ENCODE results near the gene SPATA2L. TPM values are rescaled to one million over a fixed set of nuclear protein-coding genes. Genes with fewer than 3 reads are reported as not detected.

The SPATA2L gene
- polyA plus RNA-seq, 1 donor (not counting 4 experiments of a cell fraction or from before 2014, with no cell fraction given), result 1.7 TPM

DNA sequence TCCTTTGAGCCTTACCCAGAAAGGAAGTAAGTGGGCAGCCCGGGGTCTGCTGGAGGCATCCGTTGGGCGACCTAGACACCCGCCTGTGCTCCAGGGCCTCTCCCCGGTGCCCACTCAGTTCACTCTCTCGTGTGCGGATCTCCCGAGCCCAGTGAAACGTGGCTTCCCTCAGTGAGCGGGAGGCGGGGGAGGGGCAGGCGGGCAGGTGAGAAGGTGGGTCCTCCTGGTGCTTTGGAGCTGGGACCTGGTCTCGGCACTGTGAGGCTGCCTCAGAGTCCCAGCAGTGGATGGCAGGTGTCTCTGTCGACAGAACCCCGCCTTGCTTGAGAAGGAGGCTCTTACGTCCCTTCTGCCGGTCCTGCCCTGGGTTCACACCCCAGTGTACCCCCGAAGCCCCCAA, 27.8 kb upstream of the SPATA2L start:
- no peak for FAIRE-seq
- Histone ChIP-seq H4K20me1 (ENCODE audit: control insufficient read depth, extremely low read depth, insufficient read depth, low read length) (no peaks in the 10 kb centered on the region), H3K79me2 (ENCODE audit: control insufficient read depth, insufficient read depth, low read length) (peaks cover 4% of the 10 kb centered on the region), H3K4me2 (ENCODE audit: control insufficient read depth, extremely low read depth, insufficient read depth, low read depth, low read length) (no peak overlapping the region), H3K4me3 (ENCODE audit: control insufficient read depth in 2 of 3, extremely low read depth in 1 of 3, insufficient read depth in 2 of 3, low read depth in 1 of 3, low read length in 3 of 3) (no peak overlapping the region), H2AFZ (ENCODE audit: control insufficient read depth, low read length) (no peak overlapping the region), H3K36me3 (ENCODE audit: control insufficient read depth in 2 of 2, extremely low read depth in 1 of 2, insufficient read depth in 2 of 2, low read length in 2 of 2) (peaks cover 39 to 45% of the 10 kb centered on the region in 2 experiments), H3K27ac (ENCODE audit: control insufficient read depth, insufficient read depth, low read length) (no peak overlapping the region), H3K27me3 (ENCODE audit: control insufficient read depth, extremely low read depth, insufficient read depth, low read length) (no peaks in the 10 kb centered on the region), H3K9me1 (ENCODE audit: control insufficient read depth, extremely low read depth, insufficient read depth, low read length) (no peaks in the 10 kb centered on the region), H3K4me1 (ENCODE audit: control insufficient read depth, extremely low read depth, insufficient read depth, low read length) (no peaks in the 10 kb centered on the region), H3K9me3 (ENCODE audit: control insufficient read depth, low read depth, low read length) (no peaks in the 10 kb centered on the region), H3K9ac (ENCODE audit: control insufficient read depth, extremely low read depth, insufficient read depth, low read length) (no peak overlapping the region)
- TF ChIP-seq, protein P1, sequence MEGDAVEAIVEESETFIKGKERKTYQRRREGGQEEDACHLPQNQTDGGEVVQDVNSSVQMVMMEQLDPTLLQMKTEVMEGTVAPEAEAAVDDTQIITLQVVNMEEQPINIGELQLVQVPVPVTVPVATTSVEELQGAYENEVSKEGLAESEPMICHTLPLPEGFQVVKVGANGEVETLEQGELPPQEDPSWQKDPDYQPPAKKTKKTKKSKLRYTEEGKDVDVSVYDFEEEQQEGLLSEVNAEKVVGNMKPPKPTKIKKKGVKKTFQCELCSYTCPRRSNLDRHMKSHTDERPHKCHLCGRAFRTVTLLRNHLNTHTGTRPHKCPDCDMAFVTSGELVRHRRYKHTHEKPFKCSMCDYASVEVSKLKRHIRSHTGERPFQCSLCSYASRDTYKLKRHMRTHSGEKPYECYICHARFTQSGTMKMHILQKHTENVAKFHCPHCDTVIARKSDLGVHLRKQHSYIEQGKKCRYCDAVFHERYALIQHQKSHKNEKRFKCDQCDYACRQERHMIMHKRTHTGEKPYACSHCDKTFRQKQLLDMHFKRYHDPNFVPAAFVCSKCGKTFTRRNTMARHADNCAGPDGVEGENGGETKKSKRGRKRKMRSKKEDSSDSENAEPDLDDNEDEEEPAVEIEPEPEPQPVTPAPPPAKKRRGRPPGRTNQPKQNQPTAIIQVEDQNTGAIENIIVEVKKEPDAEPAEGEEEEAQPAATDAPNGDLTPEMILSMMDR (optimal IDR thresholded peaks at IDR 0.05 in 1 of 3, IDR thresholded peaks at IDR 0.05 in 1 of 3, conservative IDR thresholded peaks at IDR 0.05 in 1 of 3; ENCODE audit: extremely low read depth in 1 of 3, insufficient read depth in 2 of 3, low read length in 3 of 3), result no peak
- no peak for TF ChIP-seq EZH2 (IDR thresholded peaks at IDR 0.05; ENCODE audit: low read length)
- dilution Hi-C loops (cut with MboI; ENCODE audit: extremely low pct_ligation_motif_present, low sequenced_read_pairs), result no loop called here
- DNase-seq (ENCODE audit: low read depth, low spot score), result no peak

DNA sequence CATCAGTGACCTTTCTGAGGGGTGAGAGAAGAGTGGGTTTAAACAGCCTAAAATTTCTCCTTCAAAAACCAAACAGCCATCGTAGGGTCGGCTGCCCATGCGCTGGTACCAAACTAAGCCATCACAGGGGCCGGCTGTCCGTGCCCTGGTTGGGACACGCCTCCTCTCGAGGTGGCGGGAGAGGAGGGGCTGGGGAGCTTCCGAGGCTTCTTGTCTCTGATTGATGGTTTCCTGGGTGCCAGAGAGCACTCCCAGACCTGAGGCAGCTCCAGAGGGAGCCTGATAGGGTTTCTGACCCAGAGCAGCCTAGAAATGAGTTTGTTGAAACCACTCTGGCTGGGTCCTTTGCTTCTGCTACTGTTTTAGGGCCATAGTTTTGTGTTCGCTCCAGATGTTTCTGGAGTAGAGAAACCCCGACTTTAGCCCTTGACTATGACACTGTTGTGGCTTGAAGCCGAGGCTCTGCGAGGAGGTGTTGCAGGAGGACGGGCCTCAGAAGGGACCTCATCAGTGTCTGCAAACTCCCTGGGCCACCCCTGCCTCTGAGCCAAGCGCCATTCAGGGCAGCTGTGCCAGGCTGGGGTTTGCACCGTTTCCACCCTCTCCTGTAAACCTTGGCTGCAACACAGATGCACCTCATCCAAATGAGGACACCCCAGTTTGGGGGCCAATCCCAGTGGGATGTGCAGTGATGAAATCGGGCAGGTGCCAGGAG, 26.1 kb upstream of the SPATA2L start:
- no peak overlapping the region for H3K4me3 ChIP-seq (ENCODE audit: control insufficient read depth in 2 of 3, extremely low read depth in 1 of 3, insufficient read depth in 2 of 3, low read depth in 1 of 3, low read length in 3 of 3)
- no peaks in the 10 kb centered on the region for H3K9me3 ChIP-seq (ENCODE audit: control insufficient read depth, low read depth, low read length)
- FAIRE-seq (no peak), DNase-seq (ENCODE audit: low read depth, low spot score) (no peak)
- peaks cover 12% of the 10 kb centered on the region for H4K20me1 ChIP-seq (ENCODE audit: control insufficient read depth, extremely low read depth, insufficient read depth, low read length)
- H3K79me2 ChIP-seq (ENCODE audit: control insufficient read depth, insufficient read depth, low read length), result peaks cover 16% of the 10 kb centered on the region
- peaks cover 33 to 37% of the 10 kb centered on the region in 2 experiments for H3K36me3 ChIP-seq (ENCODE audit: control insufficient read depth in 2 of 2, extremely low read depth in 1 of 2, insufficient read depth in 2 of 2, low read length in 2 of 2)
- H3K9ac ChIP-seq (ENCODE audit: control insufficient read depth, extremely low read depth, insufficient read depth, low read length), result no peak overlapping the region
- no peaks in the 10 kb centered on the region for H3K27me3 ChIP-seq (ENCODE audit: control insufficient read depth, extremely low read depth, insufficient read depth, low read length)
- no peak for TF ChIP-seq EZH2 (IDR thresholded peaks at IDR 0.05; ENCODE audit: low read length)
- TF ChIP-seq, protein P1 (optimal IDR thresholded peaks at IDR 0.05 in 1 of 3, IDR thresholded peaks at IDR 0.05 in 1 of 3, conservative IDR thresholded peaks at IDR 0.05 in 1 of 3; ENCODE audit: extremely low read depth in 1 of 3, insufficient read depth in 2 of 3, low read length in 3 of 3), result no peak
- no peak overlapping the region for H2AFZ ChIP-seq (ENCODE audit: control insufficient read depth, low read length)
- H3K4me1 ChIP-seq (ENCODE audit: control insufficient read depth, extremely low read depth, insufficient read depth, low read length), result peaks cover 15% of the 10 kb centered on the region
- no peak overlapping the region for H3K4me2 ChIP-seq (ENCODE audit: control insufficient read depth, extremely low read depth, insufficient read depth, low read depth, low read length)
- H3K27ac ChIP-seq (ENCODE audit: control insufficient read depth, insufficient read depth, low read length), result no peak overlapping the region
- dilution Hi-C loops (cut with MboI; ENCODE audit: extremely low pct_ligation_motif_present, low sequenced_read_pairs), result no loop called here
- H3K9me1 ChIP-seq (ENCODE audit: control insufficient read depth, extremely low read depth, insufficient read depth, low read length), result no peaks in the 10 kb centered on the region
